Measurements from ENCODE around the gene SERP2. TPM values are rescaled to one million over a fixed set of nuclear protein-coding genes. Genes with fewer than 3 reads are reported as not detected.

Gene SERP2
- total RNA-seq, 1 experiment from 2014 or later = not detected

- H3K9me3 Mint-ChIP-seq (ENCODE audit: unreplicated experiment) = no peaks in the 10 kb centered on the region
- H3K36me3 Mint-ChIP-seq (ENCODE audit: insufficient read depth, unreplicated experiment) = no peaks in the 10 kb centered on the region
- intact Hi-C loops (cut with micrococcal nuclease) = no loop called here
- no peak overlapping the region for H3K4me3 Mint-ChIP-seq (ENCODE audit: unreplicated experiment)
- H3K4me1 Mint-ChIP-seq (ENCODE audit: insufficient read depth, unreplicated experiment) = no peaks in the 10 kb centered on the region
- CTCF ChIA-PET = no interaction called here
- no TSS peak for BruUV-seq (replicated peaks)
- no peaks in the 10 kb centered on the region for H3K27me3 Mint-ChIP-seq (ENCODE audit: insufficient read depth, unreplicated experiment)
- DNase-seq (ENCODE audit: unreplicated experiment) = no peak
- no peak overlapping the region for H3K27ac Mint-ChIP-seq (ENCODE audit: low read depth, unreplicated experiment)
- POLR2A ChIA-PET = interaction anchor here (0.7 to 1.4 kb wide), 2 partner anchors 71 to 80 kb away, joined by 3 read pairs; no protein-coding TSS in a partner anchor
- TF ChIP-seq CTCF (IDR thresholded peaks at IDR 0.05; ENCODE audit: unreplicated experiment) = no peak
Measured at GRCh38 chr13:44354884-44355283, 18.7 kb upstream of the SERP2 start.

GRCh38 chr13:44355621-44356020 is 18.0 kb upstream of the SERP2 start:
- Mint-ChIP-seq H3K27ac (ENCODE audit: low read depth, unreplicated experiment) (no peak overlapping the region), H3K4me1 (ENCODE audit: insufficient read depth, unreplicated experiment) (peaks cover 5% of the 10 kb centered on the region), H3K4me3 (ENCODE audit: unreplicated experiment) (no peak overlapping the region), H3K9me3 (ENCODE audit: unreplicated experiment) (no peaks in the 10 kb centered on the region), H3K27me3 (ENCODE audit: insufficient read depth, unreplicated experiment) (no peaks in the 10 kb centered on the region), H3K36me3 (ENCODE audit: insufficient read depth, unreplicated experiment) (no peaks in the 10 kb centered on the region)
- no peak for DNase-seq (ENCODE audit: unreplicated experiment)
- BruUV-seq (replicated peaks) = no TSS peak
- intact Hi-C loops (cut with micrococcal nuclease) = no loop called here
- POLR2A ChIA-PET = interaction anchor here (1.4 kb wide), 1 partner anchor 79 kb away, joined by 3 read pairs; no protein-coding TSS in a partner anchor
- CTCF ChIA-PET = no interaction called here
- TF ChIP-seq CTCF (IDR thresholded peaks at IDR 0.05; ENCODE audit: unreplicated experiment) = no peak

GRCh38 chr13:44359983-44360375 is 13.6 kb upstream of the SERP2 start:
- POLR2A ChIA-PET = interaction anchor here (0.7 to 1.0 kb wide), 2 partner anchors 44 to 49 kb away, joined by 3 to 4 read pairs; no protein-coding TSS in a partner anchor
- Mint-ChIP-seq H3K4me1 (ENCODE audit: insufficient read depth, unreplicated experiment) (peaks cover 18% of the 10 kb centered on the region), H3K9me3 (ENCODE audit: unreplicated experiment) (no peaks in the 10 kb centered on the region), H3K36me3 (ENCODE audit: insufficient read depth, unreplicated experiment) (peaks cover 5% of the 10 kb centered on the region), H3K27me3 (ENCODE audit: insufficient read depth, unreplicated experiment) (no peaks in the 10 kb centered on the region), H3K27ac (ENCODE audit: low read depth, unreplicated experiment) (no peak overlapping the region), H3K4me3 (ENCODE audit: unreplicated experiment) (no peak overlapping the region)
- intact Hi-C loops (cut with micrococcal nuclease) = loop anchor here (5.0 kb wide), 2 partner anchors 48 to 118 kb away; no protein-coding TSS in a partner anchor
- DNase-seq (ENCODE audit: unreplicated experiment) = no peak
- CTCF ChIA-PET = interaction anchor here (0.5 kb wide), 1 partner anchor 53 kb away, joined by 4 read pairs; no protein-coding TSS in a partner anchor
- no peak for TF ChIP-seq CTCF (IDR thresholded peaks at IDR 0.05; ENCODE audit: unreplicated experiment)
- BruUV-seq (replicated peaks) = no TSS peak

GRCh38 chr13:44362394-44363040 is 11.1 kb upstream of the SERP2 start:
- Mint-ChIP-seq H3K9me3 (ENCODE audit: unreplicated experiment) (no peaks in the 10 kb centered on the region), H3K27me3 (ENCODE audit: insufficient read depth, unreplicated experiment) (no peaks in the 10 kb centered on the region), H3K4me3 (ENCODE audit: unreplicated experiment) (no peak overlapping the region), H3K27ac (ENCODE audit: low read depth, unreplicated experiment) (no peak overlapping the region), H3K4me1 (ENCODE audit: insufficient read depth, unreplicated experiment) (peaks cover 20% of the 10 kb centered on the region), H3K36me3 (ENCODE audit: insufficient read depth, unreplicated experiment) (peaks cover 6% of the 10 kb centered on the region)
- ChIA-PET POLR2A (interaction anchor here (0.9 kb wide), 1 partner anchor 39 kb away, joined by 3 read pairs; no protein-coding TSS in a partner anchor), CTCF (no interaction called here)
- DNase-seq (ENCODE audit: unreplicated experiment) = no peak
- intact Hi-C loops (cut with micrococcal nuclease) = loop anchor here (5.0 kb wide), 2 partner anchors 50 to 120 kb away; no protein-coding TSS in a partner anchor
- TF ChIP-seq CTCF (IDR thresholded peaks at IDR 0.05; ENCODE audit: unreplicated experiment) = no peak
- BruUV-seq (replicated peaks) = no TSS peak
